NOMO-1 treated with dmso at 0.1 percent for 144 hours (cell line): Measurements from ENCODE around the gene BPIFB3.

ENCODE experiments used
- DNase-seq: peaks from one replicate; lab custom pipeline; 2025; ENCODE audit not compliant: unreplicated experiment; lab: John Stamatoyannopoulos, UW

Gene BPIFB3

GRCh38 chr20:33015700-33016580 is 37.8 kb upstream of the BPIFB3 start:
- DNase-seq = no peak

DNA sequence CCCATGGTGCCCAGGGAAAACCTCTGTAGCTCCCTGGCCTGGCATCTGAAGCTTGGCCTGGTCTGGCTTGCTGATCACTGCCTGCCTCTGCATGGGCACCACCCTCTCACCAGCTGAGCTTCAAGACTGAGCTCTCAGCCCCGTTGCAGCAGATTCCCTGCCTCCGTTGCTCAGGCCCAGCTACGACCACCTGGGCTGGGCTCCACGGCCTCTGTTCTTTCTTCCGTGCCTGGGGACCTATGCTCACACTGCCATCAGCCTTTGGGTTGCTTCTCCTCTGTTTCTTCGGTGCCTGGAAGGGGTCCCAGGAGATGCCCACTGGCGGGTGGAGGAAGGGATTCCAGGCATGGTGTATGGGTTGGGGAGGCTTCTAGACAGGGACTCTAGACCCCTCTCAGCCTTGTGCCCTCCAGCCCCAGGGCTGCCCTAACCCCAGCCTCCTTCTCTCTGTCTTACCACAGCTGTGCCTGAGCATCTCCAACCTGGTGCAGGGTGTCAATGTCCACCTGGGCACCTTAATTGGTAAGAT is 37.1 kb upstream of the BPIFB3 start:
- DNase-seq = no peak

DNA sequence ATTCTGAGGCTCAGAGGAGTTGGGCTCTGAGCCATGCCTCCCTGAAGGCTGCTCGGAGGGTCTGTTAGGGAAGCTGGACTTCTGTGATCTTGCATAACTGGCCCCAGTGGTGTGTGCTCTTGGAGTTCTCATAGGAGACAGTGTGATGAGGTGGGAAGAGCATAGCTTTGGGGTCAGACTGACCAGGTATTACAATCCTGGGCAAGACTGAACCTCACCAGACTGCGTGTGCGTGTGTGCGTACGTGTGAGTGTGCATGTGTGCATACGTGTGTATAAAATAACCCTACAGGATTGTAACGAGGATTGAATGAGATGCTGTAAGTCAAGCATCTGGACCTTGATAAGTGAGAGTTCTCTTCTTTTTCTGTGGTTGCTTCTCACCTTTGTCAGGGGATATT is 36.2 kb upstream of the BPIFB3 start:
- DNase-seq = no peak

DNA sequence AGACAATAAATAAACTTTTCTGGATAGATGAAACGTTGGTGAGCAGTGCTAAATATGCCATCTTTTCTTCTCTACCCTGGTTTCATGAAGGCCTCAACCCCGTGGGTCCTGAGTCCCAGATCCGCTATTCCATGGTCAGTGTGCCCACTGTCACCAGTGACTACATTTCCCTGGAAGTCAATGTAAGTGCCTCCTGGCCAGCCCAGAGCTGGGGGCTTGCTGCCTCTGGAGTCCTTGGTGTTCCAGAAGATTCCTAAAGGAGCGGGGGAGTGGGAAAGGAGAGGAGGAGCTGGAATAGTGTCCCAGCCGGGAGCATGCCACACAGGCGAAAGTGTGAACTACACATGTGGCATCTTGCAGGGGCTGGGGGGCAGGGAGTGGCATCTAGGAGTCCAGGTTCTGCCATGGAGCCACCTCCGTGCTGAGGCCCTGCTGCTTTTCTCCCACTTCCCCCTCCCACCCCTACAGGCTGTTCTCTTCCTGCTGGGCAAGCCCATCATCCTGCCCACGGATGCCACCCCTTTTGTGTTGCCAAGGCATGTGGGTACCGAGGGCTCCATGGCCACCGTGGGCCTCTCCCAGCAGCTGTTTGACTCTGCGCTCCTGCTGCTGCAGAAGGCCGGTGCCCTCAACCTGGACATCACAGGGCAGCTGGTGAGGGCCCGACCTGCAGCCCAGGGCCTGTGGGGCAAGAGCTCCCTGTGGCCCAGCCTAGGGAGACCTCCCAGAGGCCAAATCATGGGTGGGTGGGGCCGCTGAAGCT is 35.4 kb upstream of the BPIFB3 start:
- no peak for DNase-seq

DNA sequence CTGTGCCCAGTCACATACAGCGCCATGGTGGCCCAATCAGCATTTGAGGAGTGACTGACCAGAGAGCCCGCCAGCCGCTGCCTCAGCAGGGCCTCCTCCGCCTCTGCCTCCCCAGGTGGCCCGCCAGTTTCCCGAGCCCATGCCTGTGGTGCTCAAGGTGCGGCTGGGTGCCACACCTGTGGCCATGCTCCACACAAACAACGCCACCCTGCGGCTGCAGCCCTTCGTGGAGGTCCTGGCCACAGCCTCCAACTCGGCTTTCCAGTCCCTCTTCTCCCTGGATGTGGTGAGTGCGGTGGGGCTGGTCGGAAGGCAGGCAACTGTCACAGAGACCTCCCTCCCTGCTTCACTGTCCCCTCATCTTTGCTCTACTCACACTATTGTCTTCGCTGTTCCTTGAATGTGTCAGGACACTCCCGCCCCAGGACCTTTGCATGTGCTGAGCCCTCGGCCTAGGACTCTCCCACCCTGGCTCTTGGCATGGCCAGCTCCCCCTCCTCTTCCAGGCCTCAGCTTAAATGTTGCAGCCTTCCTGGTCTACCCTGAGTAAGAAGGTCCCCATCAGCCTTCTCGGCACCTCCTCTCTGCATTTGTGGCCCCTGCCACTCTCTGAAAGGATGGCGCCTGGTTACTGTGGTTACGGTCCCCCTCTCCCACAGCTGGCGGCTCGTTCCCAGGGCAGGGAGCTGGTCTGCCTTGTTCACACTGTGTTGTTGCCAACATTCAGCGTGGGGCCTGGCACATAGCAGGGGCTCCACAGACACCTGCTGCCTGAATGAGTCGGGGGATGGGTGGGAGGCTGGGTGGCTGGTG is 34.0 kb upstream of the BPIFB3 start:
- DNase-seq = no peak

GRCh38 chr20:33020278-33021161 is 33.2 kb upstream of the BPIFB3 start:
- DNase-seq = no peak

- DNase-seq = no peak
These were observed 31.8 kb upstream of the BPIFB3 start for GRCh38 chr20:33021879-33022278.

DNA sequence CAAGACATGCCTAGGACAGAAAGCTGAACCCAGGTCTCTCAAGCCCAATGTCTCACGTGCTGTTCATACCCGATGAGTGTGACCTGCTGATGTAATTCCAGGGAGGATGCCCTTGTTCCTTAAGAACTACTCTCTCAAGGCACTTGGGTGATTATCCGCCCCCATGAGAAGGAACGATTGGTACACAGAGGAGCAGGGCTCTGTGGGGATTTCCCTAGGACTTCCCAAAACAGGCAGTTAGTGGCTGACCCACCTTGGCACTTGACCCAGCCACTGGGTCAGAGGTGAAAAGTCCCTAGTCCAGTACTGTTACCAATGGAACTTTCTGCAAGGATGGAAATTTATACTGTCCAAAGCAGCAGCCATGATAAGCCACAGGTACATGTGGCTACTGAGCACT is 31.4 kb upstream of the BPIFB3 start:
- no peak for DNase-seq

DNA sequence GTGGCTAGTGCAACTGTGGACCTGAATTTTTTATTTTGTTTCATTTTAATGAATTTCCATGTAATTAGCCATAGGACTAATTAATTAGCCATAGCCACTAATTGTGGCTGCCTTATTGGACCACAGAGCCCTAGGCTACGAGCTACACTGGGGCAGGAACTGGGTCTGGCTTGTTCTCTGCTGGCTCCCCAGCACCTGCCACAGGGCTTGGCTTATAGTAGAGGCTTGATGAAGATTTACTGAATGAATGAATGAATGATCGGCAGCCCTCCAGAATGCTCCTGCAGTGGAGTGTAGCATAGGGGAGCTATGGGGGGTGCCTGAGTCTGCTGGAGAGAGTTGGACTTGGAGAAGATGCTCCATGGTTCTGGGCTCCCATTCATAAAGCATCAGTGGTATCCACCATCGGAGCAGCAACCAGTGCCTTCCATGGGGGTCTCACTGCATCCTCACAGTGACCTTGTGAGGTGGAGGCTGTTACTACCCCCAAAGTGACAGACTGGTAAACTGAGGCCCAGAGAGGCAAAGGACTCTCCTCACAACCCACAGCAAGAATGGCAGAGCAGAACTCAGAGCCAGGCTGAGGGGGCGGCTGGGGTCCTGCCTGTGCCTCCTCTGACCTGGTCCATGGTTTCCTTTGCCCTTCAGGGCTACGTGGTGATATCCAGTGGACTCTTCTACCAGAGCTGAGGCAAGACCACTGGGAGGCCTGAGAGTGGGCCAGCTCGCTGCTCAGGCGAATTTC is 30.8 kb upstream of the BPIFB3 start:
- no peak for DNase-seq

GRCh38 chr20:33023439-33024242 is 30.1 kb upstream of the BPIFB3 start:
- DNase-seq = no peak

- no peak for DNase-seq
These were observed 29.5 kb upstream of the BPIFB3 start for GRCh38 chr20:33024243-33024560.

DNA sequence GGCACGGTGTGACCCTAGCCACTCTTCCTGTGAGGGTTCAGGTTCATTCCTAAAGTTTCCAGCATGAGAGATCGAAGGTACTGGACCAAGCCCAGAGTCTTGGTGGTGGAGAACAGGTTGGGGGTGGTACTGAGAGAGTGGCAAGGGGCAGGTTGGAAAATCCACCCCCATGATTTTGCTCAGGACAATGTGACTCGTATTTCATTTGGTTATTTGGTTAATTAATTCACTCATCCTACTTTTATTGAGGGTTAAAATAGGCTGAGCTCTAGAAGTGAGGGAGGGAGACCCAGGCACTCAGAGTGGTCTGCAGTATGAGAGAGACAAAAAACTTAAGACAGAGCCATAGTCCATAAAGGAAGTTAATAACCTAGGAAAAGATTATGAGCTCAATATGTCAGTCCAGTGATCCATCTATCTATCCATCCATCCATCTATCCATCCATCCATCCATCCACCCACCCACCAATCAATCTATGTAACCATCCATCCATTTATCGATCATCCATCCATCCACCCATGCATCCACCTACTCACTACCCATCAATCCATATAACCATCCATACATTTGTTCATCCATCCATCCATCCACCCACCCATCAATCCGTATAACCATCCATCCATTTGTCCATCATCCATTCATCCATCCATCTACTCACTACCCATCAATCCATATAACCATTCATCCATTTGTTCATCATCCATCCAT is 28.9 kb upstream of the BPIFB3 start:
- DNase-seq = no peak

DNA sequence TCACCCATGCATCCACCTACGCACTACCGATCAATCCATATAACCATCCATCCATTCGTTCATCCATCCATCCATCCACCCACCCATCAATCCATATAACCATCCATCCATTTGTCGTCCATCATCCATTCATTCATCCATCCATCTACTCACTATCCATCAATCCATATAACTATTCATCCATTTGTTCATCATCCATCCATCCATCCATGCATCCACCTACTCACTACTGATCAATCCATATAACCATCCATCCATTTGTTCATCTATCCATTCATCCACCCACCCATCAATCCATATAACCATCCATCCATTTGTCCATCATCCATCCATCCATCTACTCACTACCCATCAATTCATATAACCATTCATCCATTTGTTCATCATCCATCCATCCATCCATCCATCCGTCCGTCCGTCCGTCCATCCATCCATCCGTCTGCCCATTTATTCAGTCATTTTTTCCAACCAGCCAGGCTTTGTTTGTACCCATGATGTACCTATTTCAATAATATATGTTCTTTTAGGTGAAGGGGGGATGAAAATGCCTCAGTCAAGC is 28.3 kb upstream of the BPIFB3 start:
- no peak for DNase-seq

GRCh38 chr20:33026072-33026778 is 27.5 kb upstream of the BPIFB3 start:
- DNase-seq = no peak

- no peak for DNase-seq
These were observed 26.6 kb upstream of the BPIFB3 start for GRCh38 chr20:33026779-33027759.
